ENCODE data around the gene ATP2B2.
A peak's percentile ranks its signal among the peaks of the same experiment; 100 is the strongest.

ATP2B2 gene

DNA sequence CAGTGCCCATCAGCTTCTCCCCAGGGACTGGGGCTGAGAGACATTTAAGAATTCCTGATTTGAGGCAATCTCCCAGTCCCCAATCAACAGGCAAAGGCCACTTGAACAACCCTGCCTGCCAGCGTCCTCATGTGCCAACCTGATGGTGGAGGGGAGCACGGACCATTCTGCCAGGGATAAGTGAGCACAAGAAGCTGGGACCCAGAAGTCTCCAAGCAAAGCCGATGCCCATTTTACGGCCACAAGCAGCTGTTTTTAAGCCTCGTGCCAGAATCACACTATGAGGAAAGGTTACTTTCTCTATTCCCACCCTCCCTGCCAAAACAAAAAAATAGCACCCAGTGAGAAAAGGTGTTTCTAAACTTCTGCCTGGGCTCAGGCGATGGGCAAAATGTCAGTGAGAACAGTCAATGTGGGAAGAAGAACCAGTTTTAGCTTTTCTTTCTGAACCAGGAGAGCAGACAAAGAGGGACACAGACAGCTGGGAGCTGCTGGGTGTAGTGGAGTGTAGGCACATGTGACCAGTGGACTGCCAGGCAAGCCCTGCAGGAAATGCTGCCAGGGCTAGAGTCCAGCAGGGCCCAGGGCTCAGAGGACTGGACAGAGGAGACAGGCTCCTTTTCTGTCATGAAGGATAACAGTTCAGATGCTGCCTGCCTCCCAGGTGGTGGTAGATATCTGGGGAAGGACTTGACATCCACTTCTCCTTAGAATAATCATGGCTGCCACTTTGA, 57.7 kb downstream of the ATP2B2 start:
- DNase-seq (ENCODE audit: low spot score) = peak; percentile 15

GRCh38 chr3:10447110-10447509, 58.3 kb downstream of the ATP2B2 start:
- no peak for DNase-seq (ENCODE audit: low spot score)

DNA sequence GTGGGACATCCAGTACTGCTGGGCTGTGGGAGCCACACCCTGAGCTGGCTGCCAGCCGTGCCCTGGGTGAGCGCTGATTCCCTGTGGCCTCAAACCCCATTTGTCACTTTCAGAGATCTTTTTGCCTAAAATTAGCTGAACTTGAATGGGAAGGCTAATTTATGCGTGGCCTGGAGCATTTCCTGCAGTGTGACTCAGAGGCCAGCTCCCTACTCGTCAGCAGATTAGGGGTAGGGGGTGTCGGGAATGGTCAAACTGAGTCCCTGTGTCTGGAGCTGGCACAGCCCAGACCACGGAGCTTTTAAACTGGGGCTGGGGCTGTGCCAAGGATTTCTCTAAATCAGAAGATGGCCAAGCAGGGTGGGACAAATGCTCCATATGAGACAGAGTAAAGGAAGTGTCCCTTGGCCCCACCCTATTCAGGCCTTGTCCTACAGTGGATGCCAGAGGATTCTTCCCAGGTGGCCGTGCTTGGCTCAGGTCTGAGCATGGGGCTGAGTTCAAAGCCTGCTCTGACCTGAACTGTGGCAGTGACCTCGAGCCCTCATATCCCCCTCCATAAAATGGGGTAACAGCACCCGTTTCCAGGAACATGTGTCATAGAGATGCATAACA, 59.7 kb downstream of the ATP2B2 start:
- peak; percentile 33 for DNase-seq (ENCODE audit: low spot score)

- DNase-seq (ENCODE audit: low spot score) = no peak
These were observed 60.9 kb downstream of the ATP2B2 start for GRCh38 chr3:10444511-10444910.

- DNase-seq (ENCODE audit: low spot score) = no peak
These were observed 61.3 kb downstream of the ATP2B2 start for GRCh38 chr3:10444110-10444429.

DNA sequence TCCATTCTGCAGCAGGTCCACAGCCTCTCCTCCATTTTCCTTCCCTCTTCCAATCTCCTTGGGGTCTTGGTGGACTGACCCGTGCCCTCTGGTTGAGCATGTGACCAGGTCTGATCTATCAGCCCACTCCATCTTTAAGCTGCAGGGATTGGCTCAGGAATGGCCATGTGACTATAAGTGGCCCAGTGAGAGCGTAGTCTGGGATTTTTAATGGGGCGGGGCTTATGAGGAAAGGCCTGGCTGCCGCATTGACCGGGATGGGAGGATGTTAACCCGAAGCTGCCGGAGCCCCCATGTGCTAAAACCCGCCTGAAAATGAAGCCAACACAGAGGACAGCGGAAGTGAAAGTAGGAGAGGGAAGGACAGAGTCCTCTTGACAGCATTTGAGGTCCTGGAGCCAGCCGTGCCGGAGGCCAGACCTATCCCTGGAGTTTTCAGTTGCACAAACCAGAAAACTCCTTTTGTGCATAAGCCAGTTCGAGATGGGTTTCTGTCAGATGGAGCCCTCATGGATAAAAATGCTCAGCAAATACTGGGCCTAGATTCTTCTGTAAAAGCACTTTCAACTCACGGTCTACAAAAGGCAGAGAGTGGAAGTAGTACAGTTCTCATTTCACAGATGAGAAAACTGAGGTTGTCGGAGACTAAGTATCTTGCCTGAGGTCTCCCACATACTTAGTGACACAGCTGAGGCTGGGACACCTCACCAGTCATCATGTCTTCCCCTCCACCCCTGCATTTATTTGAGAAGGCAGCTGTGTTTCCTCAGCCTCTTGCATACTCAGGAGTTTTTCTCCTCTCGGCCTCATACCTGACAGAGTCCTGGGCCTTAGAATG, 61.9 kb downstream of the ATP2B2 start:
- DNase-seq (ENCODE audit: low spot score) = no peak

GRCh38 chr3:10442151-10442795, 63.1 kb downstream of the ATP2B2 start:
- DNase-seq (ENCODE audit: low spot score) = no peak

DNA sequence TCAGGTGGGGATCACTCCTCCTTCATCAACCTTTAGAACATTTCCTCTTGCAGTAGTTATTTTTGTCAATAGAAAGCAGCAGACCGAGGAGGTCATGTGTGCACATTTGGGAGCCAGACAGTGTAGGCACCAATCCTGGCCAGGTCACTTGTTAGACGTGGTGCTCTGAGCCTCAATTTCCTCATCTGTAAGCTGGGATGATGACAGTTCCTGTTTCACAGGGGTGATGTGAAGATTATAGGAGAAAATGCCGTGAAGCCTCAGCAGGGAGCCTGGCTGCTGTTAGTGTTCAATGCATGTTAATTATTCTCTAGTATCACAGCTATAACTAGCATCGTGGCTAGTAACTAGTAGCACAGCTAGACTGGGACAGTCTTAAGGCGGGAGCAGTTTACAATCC, 64.7 kb downstream of the ATP2B2 start:
- no peak for DNase-seq (ENCODE audit: low spot score)

DNA sequence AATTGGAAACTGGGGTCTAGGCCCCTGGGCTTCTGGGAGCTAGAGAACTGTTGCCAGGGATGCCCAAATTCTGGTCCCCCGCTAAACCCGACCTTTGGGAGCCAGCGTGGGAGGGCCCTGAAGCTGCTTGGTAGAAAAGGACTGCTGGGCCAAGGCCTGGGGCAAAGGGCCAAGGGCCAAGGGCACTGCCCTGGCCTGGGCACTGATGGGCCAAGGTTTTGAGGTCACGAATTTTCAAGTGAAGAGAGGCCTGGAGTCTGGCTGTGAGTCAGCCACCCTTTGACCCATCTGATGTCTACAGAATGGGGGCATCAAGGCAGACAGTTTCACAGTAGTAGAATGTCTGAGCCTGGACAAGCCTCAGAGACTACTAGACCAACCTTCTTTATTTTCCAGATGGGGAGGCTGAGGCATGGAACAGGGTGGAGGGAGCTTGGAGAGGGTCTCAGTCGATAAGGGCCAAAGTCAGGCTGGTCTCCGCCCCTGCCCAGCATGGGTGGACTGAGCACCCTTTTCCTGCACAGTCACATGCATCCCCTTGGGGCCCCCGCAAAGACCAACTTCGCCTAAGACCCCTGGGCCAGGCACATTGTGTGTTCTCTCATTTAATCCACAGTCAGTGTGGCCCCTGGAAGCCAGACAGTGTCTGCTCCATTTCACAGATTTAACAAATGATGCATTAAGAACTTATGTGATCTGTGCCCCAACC, 66.3 kb downstream of the ATP2B2 start:
- DNase-seq (ENCODE audit: low spot score) = no peak

DNA sequence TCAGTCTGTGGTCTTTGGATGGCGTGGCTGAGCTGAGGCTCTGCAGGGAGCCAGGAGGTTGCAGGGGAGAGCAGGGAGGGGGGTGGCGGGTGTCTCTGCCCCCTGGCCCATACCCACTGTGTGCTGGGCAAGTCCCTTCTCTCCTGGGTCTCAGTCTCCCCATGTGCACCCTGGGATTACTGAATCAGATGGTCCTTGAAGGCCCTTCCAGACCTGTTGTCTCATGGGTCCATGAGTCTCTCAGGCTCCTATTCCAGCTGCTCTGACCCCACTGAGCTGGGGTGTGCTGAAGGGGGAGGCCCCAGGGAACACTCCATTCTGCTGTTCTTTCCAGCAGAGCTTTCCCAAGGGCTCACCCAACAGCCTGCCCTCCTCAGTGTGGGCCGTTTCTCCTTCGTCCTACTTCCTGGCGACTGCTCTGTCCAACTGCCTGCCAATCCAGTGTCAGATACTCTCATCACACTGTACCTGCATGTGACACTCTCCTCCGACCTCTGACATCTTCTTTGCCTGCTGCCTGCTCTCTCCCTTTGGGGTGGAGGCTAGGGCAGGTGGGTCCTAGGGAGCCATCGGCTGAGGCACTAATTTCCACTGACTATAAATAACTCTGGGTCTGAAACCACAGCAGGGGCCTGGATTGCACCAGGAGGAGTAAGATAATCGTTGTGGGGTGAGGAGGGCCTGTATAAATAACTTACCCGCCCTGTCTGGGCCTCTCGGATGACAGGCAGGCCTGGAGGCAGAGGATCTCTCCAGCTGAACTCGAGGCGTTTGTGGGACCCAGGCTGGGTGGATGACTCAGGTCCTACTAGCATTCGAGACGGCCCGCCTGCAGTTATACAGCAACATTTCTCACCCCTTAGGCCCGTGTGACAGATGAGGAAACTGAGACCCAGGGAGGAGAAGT, 67.1 kb downstream of the ATP2B2 start:
- peak; percentile 55 for DNase-seq (ENCODE audit: low spot score)

DNA sequence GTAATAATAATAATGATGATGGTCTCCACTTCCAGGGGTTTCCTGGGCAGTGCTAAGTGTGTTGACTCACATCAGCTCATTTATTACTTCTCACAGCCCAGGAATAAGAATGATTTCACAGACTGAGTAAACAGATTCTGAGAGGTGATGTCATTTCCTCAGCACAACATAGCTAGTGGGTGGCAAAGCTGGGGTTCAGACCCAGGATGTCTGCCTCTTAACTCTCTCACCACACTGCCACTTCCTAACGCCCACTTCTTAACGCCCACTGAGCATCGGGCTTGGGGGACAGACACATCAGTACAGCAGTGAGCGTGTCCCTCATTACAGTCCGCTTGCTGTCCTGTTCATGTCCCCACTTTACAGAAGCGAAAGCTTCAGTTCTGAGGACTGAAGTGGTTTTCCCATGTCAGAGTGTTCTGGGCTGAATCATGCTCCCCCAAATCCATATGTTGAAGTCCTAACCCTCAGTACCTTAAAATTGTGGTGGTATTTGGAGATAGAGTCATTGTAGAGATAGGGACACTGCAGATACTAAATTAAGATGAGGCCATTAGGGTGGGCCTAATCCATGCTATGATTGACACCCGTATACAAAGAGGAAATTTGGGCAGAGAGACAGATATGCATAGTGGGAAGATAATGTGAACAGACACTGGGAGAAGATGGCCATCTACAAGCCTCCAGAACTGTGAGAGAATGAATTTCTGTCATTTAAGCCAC, 68.0 kb downstream of the ATP2B2 start:
- peak; percentile 63 for DNase-seq (ENCODE audit: low spot score)

GRCh38 chr3:10435850-10436249, 69.5 kb downstream of the ATP2B2 start:
- no peak for DNase-seq (ENCODE audit: low spot score)

- no peak for DNase-seq (ENCODE audit: low spot score)
These were observed 70.4 kb downstream of the ATP2B2 start for GRCh38 chr3:10434938-10435336.

- DNase-seq (ENCODE audit: low spot score) = no peak
These were observed 71.0 kb downstream of the ATP2B2 start for GRCh38 chr3:10434144-10434937.

DNA sequence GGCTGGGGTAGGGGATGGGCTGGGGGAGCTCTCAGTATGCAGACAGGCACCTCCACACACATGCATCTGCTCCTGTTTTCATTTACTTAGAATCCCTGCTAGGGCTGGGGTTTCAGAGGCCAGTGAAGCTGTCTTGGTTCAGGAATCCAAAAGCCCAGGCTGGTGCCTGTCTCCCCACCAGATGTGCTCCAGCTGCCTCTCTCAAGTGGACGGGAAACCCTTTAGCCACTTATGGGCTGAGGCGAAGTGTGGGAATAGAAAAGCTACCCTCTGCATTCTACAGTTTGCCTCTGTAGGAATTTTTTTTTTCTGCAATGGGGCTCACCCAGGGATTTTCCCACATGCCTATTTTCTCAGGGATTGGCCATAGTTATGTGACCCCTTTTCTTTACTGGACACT, 72.5 kb downstream of the ATP2B2 start:
- DNase-seq (ENCODE audit: low spot score) = no peak

GRCh38 chr3:10432156-10432845, 73.1 kb downstream of the ATP2B2 start:
- no peak for DNase-seq (ENCODE audit: low spot score)

DNA sequence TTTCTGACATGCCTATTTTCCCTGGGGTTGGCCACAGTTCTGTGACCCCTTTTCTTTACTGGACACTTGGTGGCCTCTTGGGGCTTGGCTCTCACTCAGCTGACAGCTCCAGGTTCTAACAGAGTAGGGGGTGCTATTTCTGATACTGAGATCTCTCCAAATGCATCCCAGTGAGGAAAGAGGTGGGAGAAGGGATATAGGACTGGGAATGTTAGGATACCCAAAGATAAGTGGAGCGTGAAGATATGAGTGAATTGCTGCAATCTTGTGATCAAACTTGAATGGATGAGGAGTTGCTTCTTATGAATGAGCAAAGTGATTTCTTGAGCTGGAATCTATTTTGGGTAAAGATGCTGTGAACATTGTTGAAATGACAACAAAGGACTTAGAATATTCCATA, 74.6 kb downstream of the ATP2B2 start:
- no peak for DNase-seq (ENCODE audit: low spot score)

- DNase-seq (ENCODE audit: low spot score) = no peak
These were observed 76.8 kb downstream of the ATP2B2 start for GRCh38 chr3:10428406-10429091.

Data from AG08395 (cell line).